ENCODE data around the gene GART.
A peak's percentile ranks its signal among the peaks of the same experiment; 100 is the strongest.
"Not testable (repeated sequence)": the region's sequence is repeated elsewhere in the genome, so short reads cannot be mapped to it uniquely, and the experiment has no call there.

The GART gene

GRCh38 chr21:33507003-33507402 is 34.9 kb downstream of the GART start:
- not testable (repeated sequence) for H3K4me1 ChIP-seq (ENCODE audit: control insufficient read depth in 1 of 2, insufficient read depth in 2 of 2, low read length in 2 of 2); H3K9me3 ChIP-seq (ENCODE audit: control insufficient read depth in 1 of 2, low read length in 2 of 2); H3K4me3 ChIP-seq (ENCODE audit: low read depth in 1 of 2, low read length in 2 of 2); H3K27ac ChIP-seq (ENCODE audit: low read length); H3K27me3 ChIP-seq (ENCODE audit: low read depth, low read length)
- peaks cover 31 to 39% of the 10 kb centered on the region in 2 donors for H3K36me3 ChIP-seq (ENCODE audit: control insufficient read depth in 1 of 2, insufficient read depth in 2 of 2, low read length in 2 of 2)

GRCh38 chr21:33505833-33506232 is 36.1 kb downstream of the GART start:
- no peaks in the 10 kb centered on the region for H3K9me3 ChIP-seq (ENCODE audit: control insufficient read depth in 1 of 2, low read length in 2 of 2)
- peaks cover 26 to 32% of the 10 kb centered on the region in 2 donors for H3K36me3 ChIP-seq (ENCODE audit: control insufficient read depth in 1 of 2, insufficient read depth in 2 of 2, low read length in 2 of 2)
- no peaks in the 10 kb centered on the region for H3K4me1 ChIP-seq (ENCODE audit: control insufficient read depth in 1 of 2, insufficient read depth in 2 of 2, low read length in 2 of 2)
- no peaks in the 10 kb centered on the region for H3K27me3 ChIP-seq (ENCODE audit: low read depth, low read length)
- no peak overlapping the region for H3K4me3 ChIP-seq (ENCODE audit: low read depth in 1 of 2, low read length in 2 of 2)
- H3K27ac ChIP-seq (ENCODE audit: low read length) = no peak overlapping the region

- Histone ChIP-seq H3K9me3 (ENCODE audit: control insufficient read depth in 1 of 2, low read length in 2 of 2) (no peaks in the 10 kb centered on the region), H3K4me3 (ENCODE audit: low read depth in 1 of 2, low read length in 2 of 2) (no peak overlapping the region), H3K4me1 (ENCODE audit: control insufficient read depth in 1 of 2, insufficient read depth in 2 of 2, low read length in 2 of 2) (no peaks in the 10 kb centered on the region), H3K27ac (ENCODE audit: low read length) (no peak overlapping the region), H3K36me3 (ENCODE audit: control insufficient read depth in 1 of 2, insufficient read depth in 2 of 2, low read length in 2 of 2) (no peaks in the 10 kb centered on the region), H3K27me3 (ENCODE audit: low read depth, low read length) (no peaks in the 10 kb centered on the region)
These were observed 45.6 kb downstream of the GART start for GRCh38 chr21:33496345-33496744.

- no peak overlapping the region for H3K4me3 ChIP-seq (ENCODE audit: low read depth in 1 of 2, low read length in 2 of 2)
- no peak overlapping the region for H3K27ac ChIP-seq (ENCODE audit: low read length)
- H3K4me1 ChIP-seq (ENCODE audit: control insufficient read depth in 1 of 2, insufficient read depth in 2 of 2, low read length in 2 of 2) = peaks cover 0 to 3% of the 10 kb centered on the region in 2 donors
- no peaks in the 10 kb centered on the region for H3K36me3 ChIP-seq (ENCODE audit: control insufficient read depth in 1 of 2, insufficient read depth in 2 of 2, low read length in 2 of 2)
- no peaks in the 10 kb centered on the region for H3K27me3 ChIP-seq (ENCODE audit: low read depth, low read length)
- no peaks in the 10 kb centered on the region for H3K9me3 ChIP-seq (ENCODE audit: control insufficient read depth in 1 of 2, low read length in 2 of 2)
These were observed 46.2 kb downstream of the GART start for GRCh38 chr21:33495743-33496142.

- Histone ChIP-seq H3K4me1 (ENCODE audit: control insufficient read depth in 1 of 2, insufficient read depth in 2 of 2, low read length in 2 of 2) (peaks cover 0 to 5% of the 10 kb centered on the region in 2 donors), H3K36me3 (ENCODE audit: control insufficient read depth in 1 of 2, insufficient read depth in 2 of 2, low read length in 2 of 2) (no peaks in the 10 kb centered on the region), H3K9me3 (ENCODE audit: control insufficient read depth in 1 of 2, low read length in 2 of 2) (no peaks in the 10 kb centered on the region), H3K4me3 (ENCODE audit: low read depth in 1 of 2, low read length in 2 of 2) (no peak overlapping the region), H3K27ac (ENCODE audit: low read length) (no peak overlapping the region), H3K27me3 (ENCODE audit: low read depth, low read length) (no peaks in the 10 kb centered on the region)
These were observed 48.2 kb downstream of the GART start for GRCh38 chr21:33493756-33494155.

GRCh38 chr21:33492571-33492970 is 49.3 kb downstream of the GART start:
- no peaks in the 10 kb centered on the region for H3K36me3 ChIP-seq (ENCODE audit: control insufficient read depth in 1 of 2, insufficient read depth in 2 of 2, low read length in 2 of 2)

GRCh38 chr21:33491373-33492102 is 50.4 kb downstream of the GART start, which contains the start of gene DNAJC28:
DNAJC28 (minus strand) TSS chr21:33491716; CDS start chr21:33489393, 2,323 bp downstream.
- peaks cover 0 to 5% of the 10 kb centered on the region in 2 donors for H3K4me1 ChIP-seq (ENCODE audit: control insufficient read depth in 1 of 2, insufficient read depth in 2 of 2, low read length in 2 of 2)
- no peaks in the 10 kb centered on the region for H3K27me3 ChIP-seq (ENCODE audit: low read depth, low read length)
- H3K27ac ChIP-seq (ENCODE audit: low read length) = peak within 1 kb of the TSS; percentile 67
- H3K9me3 ChIP-seq (ENCODE audit: control insufficient read depth in 1 of 2, low read length in 2 of 2) = no peaks in the 10 kb centered on the region
- peak within 1 kb of the TSS; percentile 90 to 91 for H3K4me3 ChIP-seq (ENCODE audit: low read depth in 1 of 2, low read length in 2 of 2)
- no peaks in the 10 kb centered on the region for H3K36me3 ChIP-seq (ENCODE audit: control insufficient read depth in 1 of 2, insufficient read depth in 2 of 2, low read length in 2 of 2)

More at GRCh38 chr21:33492571-33492970, 49.3 kb downstream of the GART start:
- no peak overlapping the region for H3K4me3 ChIP-seq (ENCODE audit: low read depth in 1 of 2, low read length in 2 of 2)
- no peak overlapping the region for H3K27ac ChIP-seq (ENCODE audit: low read length)
- no peaks in the 10 kb centered on the region for H3K27me3 ChIP-seq (ENCODE audit: low read depth, low read length)
- H3K4me1 ChIP-seq (ENCODE audit: control insufficient read depth in 1 of 2, insufficient read depth in 2 of 2, low read length in 2 of 2) = peaks cover 0 to 5% of the 10 kb centered on the region in 2 donors
- no peaks in the 10 kb centered on the region for H3K9me3 ChIP-seq (ENCODE audit: control insufficient read depth in 1 of 2, low read length in 2 of 2)

- Histone ChIP-seq H3K36me3 (ENCODE audit: control insufficient read depth in 1 of 2, insufficient read depth in 2 of 2, low read length in 2 of 2) (no peaks in the 10 kb centered on the region), H3K27ac (ENCODE audit: low read length) (peak overlapping the region; percentile 67), H3K27me3 (ENCODE audit: low read depth, low read length) (no peaks in the 10 kb centered on the region), H3K4me3 (ENCODE audit: low read depth in 1 of 2, low read length in 2 of 2) (peak overlapping the region; percentile 90 to 91), H3K9me3 (ENCODE audit: control insufficient read depth in 1 of 2, low read length in 2 of 2) (no peaks in the 10 kb centered on the region), H3K4me1 (ENCODE audit: control insufficient read depth in 1 of 2, insufficient read depth in 2 of 2, low read length in 2 of 2) (peaks cover 0 to 5% of the 10 kb centered on the region in 2 donors)
These were observed 50.9 kb downstream of the GART start for GRCh38 chr21:33490991-33491372.

- Histone ChIP-seq H3K4me3 (ENCODE audit: low read depth in 1 of 2, low read length in 2 of 2) (no peak overlapping the region), H3K9me3 (ENCODE audit: control insufficient read depth in 1 of 2, low read length in 2 of 2) (no peaks in the 10 kb centered on the region), H3K4me1 (ENCODE audit: control insufficient read depth in 1 of 2, insufficient read depth in 2 of 2, low read length in 2 of 2) (peaks cover 0 to 5% of the 10 kb centered on the region in 2 donors), H3K36me3 (ENCODE audit: control insufficient read depth in 1 of 2, insufficient read depth in 2 of 2, low read length in 2 of 2) (no peaks in the 10 kb centered on the region), H3K27me3 (ENCODE audit: low read depth, low read length) (no peaks in the 10 kb centered on the region), H3K27ac (ENCODE audit: low read length) (no peak overlapping the region)
These were observed 53.0 kb downstream of the GART start for GRCh38 chr21:33488936-33489335.

GRCh38 chr21:33487996-33488395 is 53.9 kb downstream of the GART start:
- Histone ChIP-seq H3K4me1 (ENCODE audit: control insufficient read depth in 1 of 2, insufficient read depth in 2 of 2, low read length in 2 of 2) (peaks cover 0 to 5% of the 10 kb centered on the region in 2 donors), H3K27me3 (ENCODE audit: low read depth, low read length) (no peaks in the 10 kb centered on the region), H3K9me3 (ENCODE audit: control insufficient read depth in 1 of 2, low read length in 2 of 2) (no peaks in the 10 kb centered on the region), H3K36me3 (ENCODE audit: control insufficient read depth in 1 of 2, insufficient read depth in 2 of 2, low read length in 2 of 2) (no peaks in the 10 kb centered on the region), H3K4me3 (ENCODE audit: low read depth in 1 of 2, low read length in 2 of 2) (no peak overlapping the region), H3K27ac (ENCODE audit: low read length) (no peak overlapping the region)

GRCh38 chr21:33481314-33481943 is 60.5 kb downstream of the GART start:
- H3K36me3 ChIP-seq (ENCODE audit: control insufficient read depth in 1 of 2, insufficient read depth in 2 of 2, low read length in 2 of 2) = peaks cover 0 to 7% of the 10 kb centered on the region in 2 donors
- H3K4me1 ChIP-seq (ENCODE audit: control insufficient read depth in 1 of 2, insufficient read depth in 2 of 2, low read length in 2 of 2) = peaks cover 0 to 13% of the 10 kb centered on the region in 2 donors
- H3K9me3 ChIP-seq (ENCODE audit: control insufficient read depth in 1 of 2, low read length in 2 of 2) = no peaks in the 10 kb centered on the region
- H3K4me3 ChIP-seq (ENCODE audit: low read depth in 1 of 2, low read length in 2 of 2) = no peak overlapping the region
- no peak overlapping the region for H3K27ac ChIP-seq (ENCODE audit: low read length)
- no peaks in the 10 kb centered on the region for H3K27me3 ChIP-seq (ENCODE audit: low read depth, low read length)
